ENCODE results near the gene BRD3. TPM values are rescaled to one million over a fixed set of nuclear protein-coding genes. Genes with fewer than 3 reads are reported as not detected.

BRD3 gene
- total RNA-seq, 1 donor from 2014 or later: 38.4 TPM

- DNase-seq (peak; percentile 50), ATAC-seq (no peak)
- intact Hi-C loops (cut with DNase I): no loop called here
- no peak overlapping the region for H3K4me3 ChIP-seq
- no peak overlapping the region for H3K27ac ChIP-seq
- TF ChIP-seq, protein P1, sequence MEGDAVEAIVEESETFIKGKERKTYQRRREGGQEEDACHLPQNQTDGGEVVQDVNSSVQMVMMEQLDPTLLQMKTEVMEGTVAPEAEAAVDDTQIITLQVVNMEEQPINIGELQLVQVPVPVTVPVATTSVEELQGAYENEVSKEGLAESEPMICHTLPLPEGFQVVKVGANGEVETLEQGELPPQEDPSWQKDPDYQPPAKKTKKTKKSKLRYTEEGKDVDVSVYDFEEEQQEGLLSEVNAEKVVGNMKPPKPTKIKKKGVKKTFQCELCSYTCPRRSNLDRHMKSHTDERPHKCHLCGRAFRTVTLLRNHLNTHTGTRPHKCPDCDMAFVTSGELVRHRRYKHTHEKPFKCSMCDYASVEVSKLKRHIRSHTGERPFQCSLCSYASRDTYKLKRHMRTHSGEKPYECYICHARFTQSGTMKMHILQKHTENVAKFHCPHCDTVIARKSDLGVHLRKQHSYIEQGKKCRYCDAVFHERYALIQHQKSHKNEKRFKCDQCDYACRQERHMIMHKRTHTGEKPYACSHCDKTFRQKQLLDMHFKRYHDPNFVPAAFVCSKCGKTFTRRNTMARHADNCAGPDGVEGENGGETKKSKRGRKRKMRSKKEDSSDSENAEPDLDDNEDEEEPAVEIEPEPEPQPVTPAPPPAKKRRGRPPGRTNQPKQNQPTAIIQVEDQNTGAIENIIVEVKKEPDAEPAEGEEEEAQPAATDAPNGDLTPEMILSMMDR (IDR thresholded peaks at IDR 0.05): no peak
- H3K9me3 ChIP-seq: no peaks in the 10 kb centered on the region
- H3K27me3 ChIP-seq: no peaks in the 10 kb centered on the region
- no peaks in the 10 kb centered on the region for H3K36me3 ChIP-seq
- H3K4me1 ChIP-seq: peaks cover 77% of the 10 kb centered on the region
Observed at GRCh38 chr9:134059188-134059641, 8.6 kb downstream of the BRD3 start.

DNA sequence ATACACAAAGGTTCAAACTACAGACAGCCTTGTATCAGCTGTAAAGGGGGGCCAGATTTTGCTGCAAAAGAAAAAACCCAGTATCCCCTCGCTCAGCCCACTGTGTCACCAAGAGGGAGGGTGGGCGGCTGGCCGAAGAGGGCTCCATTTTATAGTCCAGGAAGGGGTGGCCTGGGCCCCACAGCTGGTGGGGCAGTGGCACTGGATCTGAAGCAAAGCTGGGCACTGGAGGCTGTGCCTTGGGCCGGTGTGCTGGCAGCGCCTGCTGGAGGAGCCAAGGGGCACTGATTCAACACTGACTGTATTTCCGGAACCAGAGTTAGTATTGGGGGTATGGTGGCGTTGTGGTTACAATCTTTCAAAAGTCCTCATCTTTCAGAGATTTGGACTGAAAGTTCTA is 9.1 kb downstream of the BRD3 start:
- Histone ChIP-seq H3K9me3 (no peaks in the 10 kb centered on the region), H3K36me3 (no peaks in the 10 kb centered on the region), H3K4me3 (no peak overlapping the region), H3K27me3 (no peaks in the 10 kb centered on the region), H3K4me1 (peaks cover 75% of the 10 kb centered on the region), H3K27ac (no peak overlapping the region)
- ATAC-seq (no peak), DNase-seq (peak; percentile 48)
- TF ChIP-seq, protein P1 (IDR thresholded peaks at IDR 0.05): no peak
- intact Hi-C loops (cut with DNase I): no loop called here

DNA sequence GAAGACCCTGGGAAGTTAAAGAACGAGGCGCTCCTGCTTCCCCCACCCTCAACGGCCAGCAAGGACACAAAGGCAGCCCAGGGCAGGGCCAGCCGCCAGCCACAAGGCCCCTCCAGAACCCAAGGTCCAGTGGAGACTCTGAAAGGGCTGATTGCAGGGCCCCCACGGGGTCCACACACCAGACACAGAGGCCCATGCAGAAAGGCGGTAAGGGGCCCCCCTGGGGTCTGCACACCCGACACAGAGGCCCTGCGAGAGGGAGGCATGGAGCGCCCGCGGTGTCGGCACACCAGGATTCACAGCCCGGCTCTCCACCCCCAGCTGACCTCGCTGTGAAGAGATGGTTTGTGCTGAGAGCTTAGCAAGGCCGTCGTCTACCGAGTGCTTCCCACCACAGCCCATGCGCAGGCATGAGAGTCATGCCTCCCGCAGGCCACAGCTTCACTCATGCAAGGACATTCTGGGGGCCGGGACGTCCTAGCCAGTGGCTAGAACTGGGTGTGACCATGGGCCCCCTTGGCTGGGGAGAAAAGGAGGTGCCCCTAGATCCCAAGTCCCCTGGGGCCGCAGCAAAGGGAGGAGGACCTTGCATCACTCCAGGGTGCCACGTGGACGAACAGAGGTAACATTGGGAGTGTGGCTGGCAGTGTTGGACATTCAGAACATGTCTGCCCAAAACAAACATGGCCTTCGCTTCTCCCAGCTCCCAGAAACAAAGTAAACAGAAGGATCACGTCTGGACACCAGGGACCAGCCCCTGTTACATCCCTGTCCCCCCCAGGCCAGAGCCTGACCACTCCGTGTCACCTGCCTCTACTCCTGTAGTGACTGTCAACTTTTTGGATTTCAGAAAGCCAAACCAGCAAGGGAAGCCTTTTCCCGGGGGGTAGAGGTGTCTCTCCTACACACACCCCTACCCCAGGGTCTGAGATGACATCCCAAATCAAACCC is 9.8 kb downstream of the BRD3 start:
- no peak overlapping the region for H3K4me3 ChIP-seq
- intact Hi-C loops (cut with DNase I): no loop called here
- no peak overlapping the region for H3K27ac ChIP-seq
- TF ChIP-seq, protein P1 (IDR thresholded peaks at IDR 0.05): no peak
- ATAC-seq: no peak
- no peaks in the 10 kb centered on the region for H3K9me3 ChIP-seq
- peak; percentile 61 for DNase-seq
- no peaks in the 10 kb centered on the region for H3K27me3 ChIP-seq
- peaks cover 3% of the 10 kb centered on the region for H3K36me3 ChIP-seq
- peaks cover 71% of the 10 kb centered on the region for H3K4me1 ChIP-seq

GRCh38 chr9:134057307-134057657 is 10.5 kb downstream of the BRD3 start:
- no peak for ATAC-seq
- TF ChIP-seq, protein P1 (IDR thresholded peaks at IDR 0.05): no peak
- H3K4me1 ChIP-seq: peaks cover 64% of the 10 kb centered on the region

DNA sequence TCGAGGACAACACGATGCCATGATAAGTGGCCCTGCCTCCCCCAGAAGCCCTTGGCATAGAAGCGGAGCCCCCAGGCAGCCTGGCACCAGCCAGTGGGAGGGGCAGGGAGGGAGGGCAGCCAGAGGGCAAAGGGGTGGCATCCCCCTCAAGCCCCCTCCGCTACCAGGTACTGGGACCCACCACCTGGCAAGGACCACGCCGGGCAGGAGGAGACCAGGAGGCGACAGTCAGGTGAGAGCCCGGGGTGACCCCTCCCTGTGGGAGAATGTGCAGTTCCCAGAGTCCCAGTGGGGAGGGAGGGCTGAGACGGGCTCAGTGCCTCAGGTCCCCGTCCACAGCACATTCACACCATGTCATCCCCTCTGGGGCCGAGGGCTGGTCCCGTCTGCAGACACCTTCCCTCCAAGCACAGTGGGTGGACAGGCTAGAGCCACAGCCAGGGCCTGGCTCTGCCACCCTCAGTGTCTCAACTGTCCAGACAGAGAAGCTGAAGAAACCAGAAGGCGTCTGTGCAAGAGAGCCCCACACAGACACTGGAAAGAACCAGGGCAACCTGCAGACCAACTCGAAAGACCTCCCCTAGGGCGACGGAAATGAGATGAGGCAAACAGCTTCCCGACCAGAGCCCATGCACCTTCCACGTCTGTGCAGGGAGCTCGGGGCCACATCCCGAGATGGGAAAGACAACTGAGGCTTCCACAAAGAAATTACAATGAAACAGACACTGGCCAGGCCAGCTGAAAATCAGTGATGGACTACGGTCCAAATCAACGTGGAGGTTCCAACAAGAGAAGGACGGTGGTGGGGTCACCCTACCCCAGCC is 11.1 kb downstream of the BRD3 start:
- TF ChIP-seq, protein P1 (IDR thresholded peaks at IDR 0.05): no peak
- Histone ChIP-seq H3K27me3 (no peaks in the 10 kb centered on the region), H3K9me3 (no peaks in the 10 kb centered on the region), H3K27ac (peak overlapping the region; percentile 61), H3K4me1 (peaks cover 58% of the 10 kb centered on the region), H3K4me3 (no peak overlapping the region), H3K36me3 (peaks cover 16% of the 10 kb centered on the region)
- intact Hi-C loops (cut with DNase I): no loop called here
- ATAC-seq (peak; percentile 5), DNase-seq (peak; percentile 66)

More at GRCh38 chr9:134057307-134057657, 10.5 kb downstream of the BRD3 start:
- Histone ChIP-seq H3K4me3 (no peak overlapping the region), H3K36me3 (peaks cover 10% of the 10 kb centered on the region), H3K9me3 (no peaks in the 10 kb centered on the region), H3K27me3 (no peaks in the 10 kb centered on the region), H3K27ac (no peak overlapping the region)
- peak; percentile 63 for DNase-seq
- intact Hi-C loops (cut with DNase I): no loop called here
